Trophoblast cell (in vitro differentiated cells and primary cell): Measurements from ENCODE around the gene SERAC1.
"Not testable (repeated sequence)": the region's sequence is repeated elsewhere in the genome, so short reads cannot be mapped to it uniquely, and the experiment has no call there.

ENCODE experiments used
- DNase-seq, 2 donors: peaks; one replicate each; pipeline ENCODE4 v3.0.0-alpha.2; 2016
- H2AFZ ChIP-seq: 2 replicates; pipeline ENCODE4 v1.6.1; 2013; ENCODE audit warnings: low read length, moderate library complexity, mild to moderate bottlenecking; ENCODE audit not compliant: insufficient read depth, poor library complexity
- H2AK5ac ChIP-seq: 2 replicates; pipeline ENCODE4 v1.6.1; 2013; ENCODE audit warnings: mild to moderate bottlenecking, low read length
- H2BK120ac ChIP-seq: 2 replicates; pipeline ENCODE4 v1.6.1; 2013; ENCODE audit warnings: low read length, mild to moderate bottlenecking, moderate library complexity; ENCODE audit not compliant: insufficient read depth, poor library complexity
- H2BK12ac ChIP-seq: 2 replicates; pipeline ENCODE4 v1.6.1; 2013; ENCODE audit warnings: mild to moderate bottlenecking, low read length, moderate library complexity
- H2BK5ac ChIP-seq: 2 replicates; pipeline ENCODE4 v1.6.1; 2013; ENCODE audit warnings: low read length, low read depth, moderate library complexity, mild to moderate bottlenecking; ENCODE audit not compliant: poor library complexity
- H3K14ac ChIP-seq: 2 replicates; pipeline ENCODE4 v1.6.1; 2013; ENCODE audit warnings: mild to moderate bottlenecking, low read length
- H3K18ac ChIP-seq: 2 replicates; pipeline ENCODE4 v1.6.1; 2013; ENCODE audit warnings: mild to moderate bottlenecking, low read length
- H3K23ac ChIP-seq: 2 replicates; pipeline ENCODE4 v1.6.1; 2013; ENCODE audit warnings: low read length
- H3K27ac ChIP-seq: 2 replicates; pipeline ENCODE4 v1.5.1; 2013; ENCODE audit warnings: low read depth, mild to moderate bottlenecking, inconsistent platforms, low read length, moderate library complexity
- H3K27me3 ChIP-seq: 2 replicates; pipeline ENCODE4 v1.6.1; 2013; ENCODE audit warnings: inconsistent platforms, mild to moderate bottlenecking, low read length, moderate library complexity; ENCODE audit not compliant: insufficient read depth
- H3K36me3 ChIP-seq, 2 experiments: 1 replicate in 1 of 2; 2 replicates in 1 of 2; pipeline ENCODE4 v1.6.1; 2013; ENCODE audit warnings: low read length in 2 of 2, mild to moderate bottlenecking in 2 of 2, moderate library complexity in 1 of 2; ENCODE audit not compliant: insufficient read depth in 2 of 2, control insufficient read depth in 1 of 2
- H3K4ac ChIP-seq: 2 replicates; pipeline ENCODE4 v1.6.1; 2013; ENCODE audit warnings: low read depth, mild to moderate bottlenecking, low read length, moderate library complexity
- H3K4me1 ChIP-seq, 2 experiments: 1 replicate in 1 of 2; 2 replicates in 1 of 2; pipeline ENCODE4 v1.6.1; 2013; ENCODE audit warnings: low read length in 2 of 2, mild to moderate bottlenecking in 2 of 2, moderate library complexity in 1 of 2; ENCODE audit not compliant: insufficient read depth in 2 of 2, control insufficient read depth in 1 of 2
- H3K4me2 ChIP-seq: 2 replicates; pipeline ENCODE4 v1.6.1; 2013; ENCODE audit warnings: inconsistent platforms, mild to moderate bottlenecking, low read length, moderate library complexity
- H3K4me3 ChIP-seq: 2 replicates; pipeline ENCODE4 v1.5.1; 2013; ENCODE audit warnings: mild to moderate bottlenecking, low read depth, low read length, inconsistent platforms
- H3K79me1 ChIP-seq: one replicate; pipeline ENCODE4 v1.6.1; 2013; ENCODE audit warnings: low read length
- H3K79me2 ChIP-seq: 2 replicates; pipeline ENCODE4 v1.6.1; 2013; ENCODE audit warnings: low read length, mild to moderate bottlenecking; ENCODE audit not compliant: control insufficient read depth, insufficient read depth, poor library complexity
- H3K9ac ChIP-seq: 2 replicates; pipeline ENCODE4 v1.6.1; 2013; ENCODE audit warnings: mild to moderate bottlenecking, low read length
- H3K9me3 ChIP-seq: 2 replicates; pipeline ENCODE4 v1.6.1; 2013; ENCODE audit warnings: low read depth, mild to moderate bottlenecking, control low read depth, inconsistent platforms, low read length; ENCODE audit not compliant: insufficient read depth
- H4K12ac ChIP-seq: 2 replicates; pipeline ENCODE4 v1.6.1; 2013; ENCODE audit warnings: low read depth, mild to moderate bottlenecking, low read length, moderate library complexity
- H4K8ac ChIP-seq: 2 replicates; pipeline ENCODE4 v1.6.1; 2013; ENCODE audit warnings: low read depth, mild to moderate bottlenecking, low read length, moderate library complexity
- H4K91ac ChIP-seq: one replicate; pipeline ENCODE4 v1.6.1; 2013; ENCODE audit warnings: low read depth, mild to moderate bottlenecking, low read length, moderate library complexity
- WGBS: extraction: QIAGEN DNeasy Blood & Tissue Kit; methylation state at CpG from one replicate; pipeline ENCODE4 v1.1.7; 2013; ENCODE audit warnings: missing lambda C conversion rate; ENCODE audit not compliant: insufficient read length, insufficient coverage; ENCODE audit errors: extremely low coverage; 5-methylcytosine and 5-hydroxymethylcytosine counted together

The SERAC1 gene

DNA sequence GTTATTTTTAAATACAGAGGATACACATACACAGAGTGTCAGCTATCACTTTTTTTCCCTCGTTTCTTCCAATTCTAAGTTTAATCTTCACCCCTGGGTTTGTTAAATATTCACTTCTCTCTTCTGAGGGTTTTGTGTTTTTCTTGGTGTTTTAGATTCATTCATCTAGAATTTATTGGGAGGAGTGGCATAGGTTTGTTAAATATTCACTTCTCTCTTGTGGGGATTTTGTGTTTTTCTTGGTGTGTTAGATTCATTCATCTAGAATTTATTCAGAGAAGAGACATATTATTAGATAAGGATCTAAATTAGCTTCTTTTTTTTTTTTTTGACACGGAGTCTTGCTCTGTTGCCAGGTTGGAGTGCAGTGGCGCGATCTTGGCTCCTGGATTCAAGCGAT, 3.9 kb upstream of the SERAC1 start:
- no CpG with 5 or more reads among the region's 5 CpGs for WGBS
- H3K36me3 ChIP-seq: no peaks in the 10 kb centered on the region
- H4K8ac ChIP-seq: no peak overlapping the region
- H3K4ac ChIP-seq: no peak overlapping the region
- H2AFZ ChIP-seq: no peak overlapping the region
- peaks cover 16% of the 10 kb centered on the region for H3K79me1 ChIP-seq
- no peaks in the 10 kb centered on the region for H3K27me3 ChIP-seq
- no peak overlapping the region for H3K4me3 ChIP-seq
- H4K12ac ChIP-seq: no peak overlapping the region
- H3K23ac ChIP-seq: no peak overlapping the region
- H2BK5ac ChIP-seq: no peak overlapping the region
- H3K4me1 ChIP-seq: peaks cover 6 to 9% of the 10 kb centered on the region in 2 experiments
- H2BK120ac ChIP-seq: no peak overlapping the region
- H3K9me3 ChIP-seq: no peaks in the 10 kb centered on the region
- no peak overlapping the region for H2BK12ac ChIP-seq
- H3K4me2 ChIP-seq: no peak overlapping the region
- peaks cover 5% of the 10 kb centered on the region for H3K79me2 ChIP-seq
- H3K18ac ChIP-seq: no peak overlapping the region
- no peak overlapping the region for H4K91ac ChIP-seq
- H3K9ac ChIP-seq: no peak overlapping the region
- H3K27ac ChIP-seq: no peak overlapping the region
- no peak overlapping the region for H2AK5ac ChIP-seq
- no peak overlapping the region for H3K14ac ChIP-seq
- DNase-seq: no peak

DNA sequence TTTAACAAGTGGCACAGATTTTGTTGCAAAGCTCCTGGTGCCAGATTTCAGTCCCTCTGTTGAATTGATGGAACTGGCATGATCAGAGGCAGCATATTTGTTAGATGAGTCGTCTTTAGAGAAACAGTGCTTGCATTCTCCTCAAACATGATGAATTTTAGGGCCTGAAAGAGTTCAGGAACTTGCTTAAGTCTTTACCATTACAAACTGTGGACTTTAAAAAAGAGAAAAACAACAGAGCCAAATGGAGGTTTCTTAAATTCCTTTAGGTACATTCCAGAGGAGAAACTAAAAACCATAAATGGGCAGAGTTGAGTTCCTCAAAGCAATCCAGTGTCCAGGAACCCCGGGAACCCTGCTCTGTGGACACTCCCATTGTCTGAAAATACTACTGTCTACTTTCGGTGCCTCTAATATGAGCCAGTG, 2.6 kb upstream of the SERAC1 start:
- Histone ChIP-seq H3K18ac (no peak overlapping the region), H2BK12ac (no peak overlapping the region), H3K4me3 (no peak overlapping the region), H2AK5ac (no peak overlapping the region), H4K12ac (no peak overlapping the region), H2BK120ac (no peak overlapping the region), H2AFZ (no peak overlapping the region), H3K27ac (peak overlapping the region; percentile 29), H3K4ac (no peak overlapping the region), H3K9ac (no peak overlapping the region), H3K36me3 (no peaks in the 10 kb centered on the region), H3K79me2 (peaks cover 5% of the 10 kb centered on the region), H2BK5ac (no peak overlapping the region), H4K91ac (no peak overlapping the region), H3K4me2 (no peak overlapping the region), H3K9me3 (no peaks in the 10 kb centered on the region), H3K14ac (no peak overlapping the region), H3K4me1 (peaks cover 6 to 9% of the 10 kb centered on the region in 2 experiments), H3K23ac (no peak overlapping the region), H3K79me1 (peaks cover 16% of the 10 kb centered on the region), H4K8ac (no peak overlapping the region), H3K27me3 (no peaks in the 10 kb centered on the region)
- WGBS: no CpG with 5 or more reads among the region's 3 CpGs
- DNase-seq: no peak

DNA sequence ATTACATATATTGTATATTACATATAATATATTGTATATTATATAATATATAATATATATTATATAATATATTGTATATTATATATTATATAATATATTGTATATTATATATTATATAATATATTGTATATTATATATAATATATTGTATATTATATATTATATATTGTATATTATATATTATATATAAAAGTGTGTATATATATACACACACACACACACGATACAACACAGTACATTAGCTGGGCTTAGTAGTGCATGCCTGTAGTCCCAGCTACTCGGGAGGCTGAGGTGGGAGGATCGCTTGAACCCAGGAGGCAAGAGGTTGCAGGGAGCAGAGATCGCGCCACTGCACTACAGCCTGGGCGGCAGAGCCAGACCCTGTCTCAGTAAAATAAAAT, 1.6 kb upstream of the SERAC1 start:
- not testable (repeated sequence) for H4K91ac ChIP-seq, H3K9me3 ChIP-seq, H3K36me3 ChIP-seq, H3K4me3 ChIP-seq, H3K27me3 ChIP-seq, H3K23ac ChIP-seq, H3K4ac ChIP-seq, H3K4me2 ChIP-seq, H2BK120ac ChIP-seq, H3K4me1 ChIP-seq, H4K12ac ChIP-seq, H4K8ac ChIP-seq, DNase-seq, H3K18ac ChIP-seq, H3K9ac ChIP-seq, H2AFZ ChIP-seq, H3K79me2 ChIP-seq, H3K14ac ChIP-seq
- peak overlapping the region; percentile 73 for H2BK12ac ChIP-seq
- peak overlapping the region; percentile 39 for H2BK5ac ChIP-seq
- WGBS: no CpG with 5 or more reads among the region's 6 CpGs
- peak overlapping the region; percentile 74 for H2AK5ac ChIP-seq
- peaks cover 16% of the 10 kb centered on the region for H3K79me1 ChIP-seq
- H3K27ac ChIP-seq: peak overlapping the region; percentile 61

DNA sequence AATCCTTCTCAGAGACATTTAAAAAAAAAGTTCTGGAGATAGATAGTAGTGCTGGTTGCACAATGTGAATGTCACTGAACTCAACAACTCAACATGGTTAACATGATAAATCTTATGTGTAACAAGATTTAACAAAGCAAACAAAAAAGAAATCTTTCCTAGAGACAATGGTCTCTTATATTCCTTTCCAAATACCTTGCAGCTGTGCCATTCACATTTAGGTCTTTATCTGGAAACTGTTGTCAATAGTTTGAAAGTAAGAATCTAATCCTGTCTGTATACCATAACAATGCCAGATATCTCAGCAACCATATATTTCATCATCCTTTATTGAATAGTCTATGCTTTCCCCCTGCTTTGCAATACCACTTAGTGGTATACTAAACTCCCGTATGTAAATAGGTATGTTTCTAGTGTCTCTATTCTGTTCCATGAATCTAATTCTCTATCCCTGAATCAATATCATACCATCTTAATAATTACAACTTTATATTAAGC, 2.1 kb downstream of the SERAC1 start:
- Histone ChIP-seq H3K4me3 (no peak overlapping the region), H2BK120ac (no peak overlapping the region), H2BK5ac (no peak overlapping the region), H3K4me1 (peaks cover 2 to 4% of the 10 kb centered on the region in 2 experiments), H3K23ac (no peak overlapping the region), H4K8ac (no peak overlapping the region), H3K79me2 (peaks cover 5% of the 10 kb centered on the region), H3K9ac (no peak overlapping the region), H3K9me3 (no peaks in the 10 kb centered on the region), H3K36me3 (no peaks in the 10 kb centered on the region), H4K91ac (no peak overlapping the region), H2AK5ac (no peak overlapping the region), H3K27me3 (no peaks in the 10 kb centered on the region), H3K18ac (no peak overlapping the region), H3K4ac (no peak overlapping the region), H2AFZ (no peak overlapping the region), H4K12ac (no peak overlapping the region), H3K14ac (no peak overlapping the region), H3K27ac (no peak overlapping the region), H3K4me2 (no peak overlapping the region), H2BK12ac (no peak overlapping the region), H3K79me1 (peaks cover 11% of the 10 kb centered on the region)
- no CpG with 5 or more reads among the region's 1 CpG for WGBS
- DNase-seq: no peak
